ENCODE measurements around the gene FNIP2. TPM values are rescaled to one million over a fixed set of nuclear protein-coding genes. Genes with fewer than 3 reads are reported as not detected.

The FNIP2 gene
- 5.2 and 6.7 TPM in 2 replicates for total RNA-seq (2014; rRNA removed)
- Bru-seq, nascent RNA: percentile 60 among the genes with signal in this experiment
- percentile 56 among the genes with signal in this experiment for BruChase-seq, experiment 1, labeled RNA remaining after a 6-hour chase
- BruChase-seq, experiment 2, labeled RNA remaining after a 2-hour chase: percentile 61 among the genes with signal in this experiment
- long read RNA-seq, full-length matches to known transcripts: 16 of 30 reads
- long read RNA-seq, partial matches to known transcripts: 4 of 30 reads
- long read RNA-seq, other reads (novel, unspliced or antisense): 10 of 30 reads

DNA sequence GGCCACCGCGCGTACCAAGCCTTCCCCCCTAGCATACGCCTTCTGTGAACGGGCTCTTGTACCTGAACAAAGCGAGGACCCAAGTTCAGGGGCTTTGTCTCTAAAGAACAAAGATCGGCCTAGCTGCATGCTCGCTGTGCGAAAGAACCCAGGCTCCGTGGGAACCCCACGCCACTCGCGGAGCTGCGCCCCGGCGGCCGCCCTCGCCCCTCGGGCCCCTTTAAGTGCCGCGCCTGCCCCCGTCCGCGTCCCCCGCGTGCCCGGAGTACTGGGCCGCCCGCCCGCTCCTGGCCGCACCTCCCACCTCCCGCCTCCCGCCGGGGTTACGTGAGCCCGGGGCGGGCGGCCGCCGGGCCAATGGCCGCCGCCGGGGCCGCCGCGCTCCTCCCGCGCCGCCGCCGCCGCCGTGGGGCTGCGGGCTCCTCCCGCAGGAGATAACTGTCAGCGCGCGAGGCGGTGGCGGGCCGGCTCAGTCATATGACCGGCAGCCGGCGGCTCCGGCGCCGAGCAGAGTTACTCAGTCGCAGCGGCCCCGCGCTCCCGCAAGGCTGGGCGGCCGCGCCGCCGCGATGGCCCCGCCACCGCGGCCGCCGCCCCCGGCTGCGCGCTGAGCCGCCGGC lies at the start of gene FNIP2:
Gene FNIP2, plus strand, starts transcription at position 472 of the 620 bp plus-strand sequence. CDS start 187 bp downstream, outside the sequence.
- POLR2A ChIA-PET (ENCODE audit: unreplicated experiment): no interaction called here
- peaks cover 22% of the 10 kb centered on the region for H3K4me1 ChIP-seq (ENCODE audit: insufficient read depth, low read length)
- peaks cover 40% of the 10 kb centered on the region for H3K79me2 ChIP-seq (ENCODE audit: low read length)
- peak within 1 kb of the TSS; percentile 87 for H3K4me2 ChIP-seq (ENCODE audit: low read length)
- 0 out of 2 replicates have a peak within 1 kb of the TSS, but pooled peaks have one; percentile 10 for H3K27ac ChIP-seq (ENCODE audit: low read length)
- ATAC-seq: peak; percentile 84
- H3K27me3 ChIP-seq (ENCODE audit: low read length): no peaks in the 10 kb centered on the region
- no peaks in the 10 kb centered on the region for H3F3A ChIP-seq (ENCODE audit: low read length, unreplicated experiment)
- H3K4me3 ChIP-seq (ENCODE audit: low read length): peak within 1 kb of the TSS; percentile 96
- BruUV-seq (replicated peaks): no TSS peak
- peak; percentile 64 for DNase-seq
- TF ChIP-seq EZH2 (IDR thresholded peaks at IDR 0.05; ENCODE audit: low read length, unreplicated experiment) (no peak), EZH2phosphoT487 (IDR thresholded peaks at IDR 0.05; ENCODE audit: borderline replicate concordance, low read length) (no peak)
- TF ChIP-seq, protein P1, sequence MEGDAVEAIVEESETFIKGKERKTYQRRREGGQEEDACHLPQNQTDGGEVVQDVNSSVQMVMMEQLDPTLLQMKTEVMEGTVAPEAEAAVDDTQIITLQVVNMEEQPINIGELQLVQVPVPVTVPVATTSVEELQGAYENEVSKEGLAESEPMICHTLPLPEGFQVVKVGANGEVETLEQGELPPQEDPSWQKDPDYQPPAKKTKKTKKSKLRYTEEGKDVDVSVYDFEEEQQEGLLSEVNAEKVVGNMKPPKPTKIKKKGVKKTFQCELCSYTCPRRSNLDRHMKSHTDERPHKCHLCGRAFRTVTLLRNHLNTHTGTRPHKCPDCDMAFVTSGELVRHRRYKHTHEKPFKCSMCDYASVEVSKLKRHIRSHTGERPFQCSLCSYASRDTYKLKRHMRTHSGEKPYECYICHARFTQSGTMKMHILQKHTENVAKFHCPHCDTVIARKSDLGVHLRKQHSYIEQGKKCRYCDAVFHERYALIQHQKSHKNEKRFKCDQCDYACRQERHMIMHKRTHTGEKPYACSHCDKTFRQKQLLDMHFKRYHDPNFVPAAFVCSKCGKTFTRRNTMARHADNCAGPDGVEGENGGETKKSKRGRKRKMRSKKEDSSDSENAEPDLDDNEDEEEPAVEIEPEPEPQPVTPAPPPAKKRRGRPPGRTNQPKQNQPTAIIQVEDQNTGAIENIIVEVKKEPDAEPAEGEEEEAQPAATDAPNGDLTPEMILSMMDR (conservative IDR thresholded peaks at IDR 0.05; ENCODE audit: low read depth, low read length): no peak
- no peaks in the 10 kb centered on the region for H3K9me3 ChIP-seq (ENCODE audit: low read length)
- CTCF ChIA-PET: no interaction called here
- H3K9ac ChIP-seq (ENCODE audit: low read length): peak within 1 kb of the TSS; percentile 73
- H2AFZ ChIP-seq (ENCODE audit: low read length): peak within 1 kb of the TSS; percentile 86
- no peaks in the 10 kb centered on the region for H3K9me2 ChIP-seq (replicated peaks; ENCODE audit: low read length)
- H4K20me1 ChIP-seq (ENCODE audit: low read length): no peaks in the 10 kb centered on the region; the same call in 1 of the 2 replicates
- H3K36me3 ChIP-seq (ENCODE audit: low read depth, low read length): no peaks in the 10 kb centered on the region
- intact Hi-C loops (cut with micrococcal nuclease): loop anchor here (5.0 kb wide), 1 partner anchor 36 kb away; no protein-coding TSS in a partner anchor

DNA sequence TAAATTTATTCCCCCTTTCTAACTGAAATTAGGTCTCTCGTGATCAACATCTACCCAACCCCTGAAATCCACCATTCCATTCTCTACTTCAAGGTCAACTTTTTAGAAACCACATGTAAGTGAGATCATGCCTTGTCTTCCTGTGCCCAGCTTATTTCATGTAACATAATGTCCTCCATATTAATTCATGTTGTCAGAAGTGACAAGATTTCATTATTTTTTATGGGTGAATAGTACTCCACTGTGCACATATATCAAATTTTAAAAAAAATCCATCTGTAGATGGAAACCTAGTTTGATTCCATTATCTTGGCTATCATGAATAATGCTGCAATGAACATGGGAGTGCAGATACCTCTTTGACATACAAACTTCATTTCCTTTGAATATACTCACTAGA lies 47.1 kb upstream of the FNIP2 start:
- Histone ChIP-seq H3F3A (ENCODE audit: low read length, unreplicated experiment) (no peaks in the 10 kb centered on the region), H3K9me3 (ENCODE audit: low read length) (no peaks in the 10 kb centered on the region), H3K4me3 (ENCODE audit: low read length) (peak overlapping the region; percentile 92), H4K20me1 (ENCODE audit: low read length) (no peaks in the 10 kb centered on the region), H3K36me3 (ENCODE audit: low read depth, low read length) (peaks cover 26% of the 10 kb centered on the region), H3K4me1 (ENCODE audit: insufficient read depth, low read length) (0 out of 2 replicates have a peak, but pooled peaks cover 6% of the 10 kb centered on the region), H3K4me2 (ENCODE audit: low read length) (peak overlapping the region; percentile 91), H3K27ac (ENCODE audit: low read length) (no peak overlapping the region), H3K9ac (ENCODE audit: low read length) (peak overlapping the region; percentile 95; the same call in 1 of the 2 replicates), H2AFZ (ENCODE audit: low read length) (no peak overlapping the region), H3K79me2 (ENCODE audit: low read length) (peaks cover 30% of the 10 kb centered on the region), H3K9me2 (replicated peaks; ENCODE audit: low read length) (no peaks in the 10 kb centered on the region), H3K27me3 (ENCODE audit: low read length) (no peaks in the 10 kb centered on the region)
- DNase-seq (no peak), ATAC-seq (no peak)
- intact Hi-C loops (cut with micrococcal nuclease): no loop called here
- CTCF ChIA-PET: no interaction called here
- POLR2A ChIA-PET (ENCODE audit: unreplicated experiment): no interaction called here
- TF ChIP-seq EZH2 (IDR thresholded peaks at IDR 0.05; ENCODE audit: low read length, unreplicated experiment) (no peak), EZH2phosphoT487 (IDR thresholded peaks at IDR 0.05; ENCODE audit: borderline replicate concordance, low read length) (no peak)
- TF ChIP-seq, protein P1 (conservative IDR thresholded peaks at IDR 0.05; ENCODE audit: low read depth, low read length): no peak
- no TSS peak for BruUV-seq (replicated peaks)

Data from PC-3 (cell line).